A673 (cell line): ENCODE results near the gene GALNTL6.
"Not testable (repeated sequence)": the region's sequence is repeated elsewhere in the genome, so short reads cannot be mapped to it uniquely, and the experiment has no call there.

Experiments
- CTCF ChIP-seq: fragments of 300-800, 200-600 bp; sonication (generic); conservative IDR thresholded peaks from 2 replicates; pipeline ENCODE4 v1.5.1; 2017; ENCODE audit warnings: low read depth, mild to moderate bottlenecking, antibody characterized with exemption, low read length, moderate library complexity, mixed read lengths
- EZH2 ChIP-seq: fragments of 200-600 bp; sonication (generic); IDR thresholded peaks from 2 replicates; pipeline ENCODE4 v1.6.1; 2017; ENCODE audit warnings: borderline replicate concordance, low read depth, mild to moderate bottlenecking, mixed read lengths, antibody characterized with exemption, low read length; ENCODE audit not compliant: poor library complexity, severe bottlenecking

- TF ChIP-seq CTCF, EZH2: not testable (repeated sequence)
Observed at GRCh38 chr4:172977491-172978041, 1164.4 kb downstream of the GALNTL6 start.
